Dendritic cell treated with granulocyte-macrophage colony-stimulating factor and Interleukin-4, amounts not matched to agents 40 ng/mL and 50 ng/mL, for 4 days (primary cell): ENCODE results near the gene ZDHHC11B.
"Not testable (repeated sequence)": the region's sequence is repeated elsewhere in the genome, so short reads cannot be mapped to it uniquely, and the experiment has no call there.

Source experiments
- H3K27ac Mint-ChIP-seq: one replicate; pipeline ENCODE4 v1.8.0; 2022; ENCODE audit warnings: mild to moderate bottlenecking, mixed read lengths
- H3K27me3 Mint-ChIP-seq: one replicate; pipeline ENCODE4 v1.8.0; 2022; ENCODE audit warnings: mild to moderate bottlenecking, mixed read lengths
- H3K36me3 Mint-ChIP-seq: one replicate; pipeline ENCODE4 v1.8.0; 2022; ENCODE audit warnings: low read depth, mixed read lengths
- H3K4me1 Mint-ChIP-seq: one replicate; pipeline ENCODE4 v1.8.0; 2022; ENCODE audit warnings: low read depth, mixed read lengths
- H3K4me3 Mint-ChIP-seq: one replicate; pipeline ENCODE4 v1.8.0; 2022; ENCODE audit warnings: mild to moderate bottlenecking, moderate library complexity, mixed read lengths
- H3K9me3 Mint-ChIP-seq: one replicate; pipeline ENCODE4 v1.8.0; 2022; ENCODE audit warnings: mixed read lengths
- intact Hi-C: fragments of 100-400 bp; cut with micrococcal nuclease; formaldehyde crosslinking; loops from one replicate; pipeline ENCODE4 v1.15.0; 2022

ZDHHC11B gene

GRCh38 chr5:769485-770145 is 14.9 kb downstream of the ZDHHC11B start:
- H3K27me3 Mint-ChIP-seq, H3K4me3 Mint-ChIP-seq, H3K36me3 Mint-ChIP-seq, H3K27ac Mint-ChIP-seq, H3K4me1 Mint-ChIP-seq, H3K9me3 Mint-ChIP-seq: not testable (repeated sequence)
- intact Hi-C loops: loop anchor here (10.0 kb wide), 1 partner anchor 75 kb away; no protein-coding TSS in a partner anchor

DNA sequence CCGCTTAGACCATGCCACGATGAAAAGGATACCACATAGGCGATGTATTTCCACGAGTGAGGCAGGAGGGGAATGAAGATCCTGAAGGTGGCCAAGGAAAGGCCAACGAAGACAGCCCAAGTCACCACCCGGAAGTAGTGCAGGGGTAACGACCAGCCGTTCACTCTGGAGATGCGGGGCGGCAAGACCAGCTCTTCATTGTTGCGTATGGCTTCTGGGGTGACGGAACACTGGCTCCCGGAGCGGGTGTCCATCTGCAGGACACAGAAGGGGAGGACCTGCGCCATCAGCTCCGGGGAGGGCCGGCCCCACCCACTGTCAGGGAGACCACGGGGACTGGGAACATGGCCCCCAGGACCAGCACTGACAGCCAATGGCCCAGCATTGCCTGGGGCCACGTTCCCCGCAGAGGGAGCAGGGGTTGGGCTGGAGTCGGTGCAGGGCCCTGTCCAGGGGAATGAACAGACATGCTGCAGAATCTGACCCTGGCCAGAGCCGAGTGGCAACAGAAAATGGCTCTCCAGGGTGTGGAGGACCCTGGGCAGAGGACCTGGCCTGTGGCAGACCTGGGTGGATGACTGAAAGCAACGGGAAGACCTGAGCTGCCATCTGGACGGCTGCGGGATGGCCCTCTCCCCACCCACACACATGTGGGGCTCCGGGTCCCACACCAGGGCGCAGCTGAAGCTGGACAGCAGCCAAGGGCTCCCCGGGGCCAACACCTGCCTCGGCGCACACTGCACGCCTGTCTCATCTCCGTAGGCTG is 17.7 kb downstream of the ZDHHC11B start:
- H3K36me3 Mint-ChIP-seq: no peaks in the 10 kb centered on the region
- no peaks in the 10 kb centered on the region for H3K4me1 Mint-ChIP-seq
- no peak overlapping the region for H3K4me3 Mint-ChIP-seq
- peaks cover 2% of the 10 kb centered on the region for H3K27me3 Mint-ChIP-seq
- intact Hi-C loops: loop anchor here (10.0 kb wide), 1 partner anchor 78 kb away; no protein-coding TSS in a partner anchor
- H3K27ac Mint-ChIP-seq: no peak overlapping the region
- no peaks in the 10 kb centered on the region for H3K9me3 Mint-ChIP-seq

DNA sequence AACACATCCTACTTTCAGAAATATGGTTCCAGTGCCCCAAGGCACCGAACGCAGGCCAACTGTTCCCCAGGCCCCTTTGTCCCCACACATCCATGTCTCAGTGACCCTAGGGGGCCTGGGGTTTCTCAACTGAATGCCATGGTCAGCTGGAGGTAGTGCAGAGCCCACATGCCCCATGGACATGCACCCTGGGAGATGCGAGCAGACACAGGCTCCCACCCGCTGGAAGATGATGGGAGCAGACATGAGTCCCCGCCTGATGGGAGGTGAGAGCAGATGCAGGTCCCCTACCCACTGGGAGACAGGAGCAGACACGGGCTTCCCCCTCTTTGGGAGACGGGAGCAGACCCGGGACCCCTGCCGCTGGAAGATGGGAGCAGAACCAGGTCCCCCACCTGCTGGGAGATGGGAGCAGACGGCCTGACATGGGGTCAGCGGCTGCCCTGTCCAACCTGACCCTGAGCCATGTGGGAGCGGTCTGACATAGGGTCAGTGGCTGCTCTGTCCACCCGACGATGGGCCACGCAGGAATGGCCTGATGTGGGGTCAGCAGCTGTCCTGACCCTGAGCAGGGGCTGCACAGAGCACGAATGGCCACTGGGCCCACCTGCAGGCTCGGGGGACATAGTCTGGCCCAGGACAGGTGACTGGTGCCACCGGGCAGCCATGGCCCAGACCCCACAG is 18.4 kb downstream of the ZDHHC11B start:
- Mint-ChIP-seq H3K4me3 (no peak overlapping the region), H3K36me3 (no peaks in the 10 kb centered on the region), H3K27me3 (peaks cover 2% of the 10 kb centered on the region), H3K27ac (no peak overlapping the region), H3K9me3 (no peaks in the 10 kb centered on the region), H3K4me1 (no peaks in the 10 kb centered on the region)
- intact Hi-C loops: loop anchor here (10.0 kb wide), 1 partner anchor 79 kb away; no protein-coding TSS in a partner anchor

DNA sequence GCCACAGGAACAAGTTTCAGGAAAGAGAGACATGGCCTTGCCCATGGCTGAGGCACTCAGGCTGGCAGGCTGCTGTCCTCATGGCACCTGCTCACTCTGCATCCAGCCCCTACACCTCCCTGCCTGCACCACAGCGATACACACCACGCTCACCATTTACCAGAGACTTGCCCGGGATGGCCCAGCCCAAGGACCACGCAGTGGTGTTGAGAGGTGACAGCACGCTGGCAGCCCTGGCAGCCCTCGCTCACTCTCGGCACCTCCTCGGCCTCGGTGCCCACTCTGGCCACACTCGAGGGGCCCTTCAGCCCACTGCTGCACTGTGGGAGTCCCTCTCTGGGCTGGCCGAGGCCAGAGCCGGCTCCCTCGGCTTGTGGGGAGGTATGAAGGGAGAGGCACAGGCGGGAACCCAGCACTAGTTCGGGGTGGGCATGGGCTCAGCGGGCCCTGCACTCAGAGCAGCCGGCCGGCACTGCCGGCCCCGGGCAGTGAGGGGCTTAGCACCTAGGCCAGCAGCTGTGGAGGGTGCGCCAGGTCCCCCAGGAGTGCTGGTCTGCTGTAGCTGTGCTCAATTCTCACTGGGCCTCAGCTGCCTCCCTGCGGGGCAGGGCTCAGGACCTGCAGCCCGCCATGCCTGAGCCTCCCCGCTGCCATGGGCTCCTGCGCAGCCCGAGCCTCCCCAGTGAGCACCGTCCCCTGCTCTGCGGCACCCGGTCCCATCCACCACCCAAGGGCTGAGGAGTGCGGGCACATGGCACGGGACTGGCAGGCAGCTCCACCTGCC is 20.3 kb downstream of the ZDHHC11B start:
- Mint-ChIP-seq H3K27ac (no peak overlapping the region), H3K9me3 (no peaks in the 10 kb centered on the region), H3K4me3 (no peak overlapping the region), H3K4me1 (no peaks in the 10 kb centered on the region), H3K27me3 (peaks cover 5% of the 10 kb centered on the region), H3K36me3 (no peaks in the 10 kb centered on the region)
- intact Hi-C loops: loop anchor here (10.0 kb wide), 1 partner anchor 81 kb away; no protein-coding TSS in a partner anchor

- Mint-ChIP-seq H3K4me1 (no peaks in the 10 kb centered on the region), H3K36me3 (no peaks in the 10 kb centered on the region), H3K9me3 (no peaks in the 10 kb centered on the region), H3K27ac (no peak overlapping the region), H3K4me3 (no peak overlapping the region), H3K27me3 (peaks cover 7% of the 10 kb centered on the region)
- intact Hi-C loops: loop anchor here (10.0 kb wide), 1 partner anchor 81 kb away; no protein-coding TSS in a partner anchor
These were observed 21.1 kb downstream of the ZDHHC11B start for GRCh38 chr5:763397-763796.

DNA sequence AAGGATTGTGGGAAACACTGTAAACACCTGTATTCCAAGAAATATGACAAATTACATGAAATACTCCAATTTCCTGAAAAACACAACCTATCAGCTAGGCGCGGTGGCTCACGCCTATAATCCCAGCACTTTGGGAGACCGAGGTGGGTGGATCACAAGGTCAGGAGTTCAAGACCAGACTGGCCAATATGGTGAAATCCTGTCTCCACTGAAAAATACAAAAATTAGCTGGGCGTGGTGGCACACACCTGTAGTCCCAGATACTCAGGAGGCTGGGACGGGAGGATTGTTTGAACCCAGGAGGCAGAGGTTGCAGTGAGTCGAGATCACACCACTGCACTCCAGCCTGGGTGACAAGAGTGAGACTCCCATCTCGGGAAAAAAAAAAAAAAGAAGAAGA is 21.5 kb downstream of the ZDHHC11B start:
- intact Hi-C loops: loop anchor here (10.0 kb wide), 1 partner anchor 82 kb away; no protein-coding TSS in a partner anchor
- H3K27ac Mint-ChIP-seq: not testable (repeated sequence)

DNA sequence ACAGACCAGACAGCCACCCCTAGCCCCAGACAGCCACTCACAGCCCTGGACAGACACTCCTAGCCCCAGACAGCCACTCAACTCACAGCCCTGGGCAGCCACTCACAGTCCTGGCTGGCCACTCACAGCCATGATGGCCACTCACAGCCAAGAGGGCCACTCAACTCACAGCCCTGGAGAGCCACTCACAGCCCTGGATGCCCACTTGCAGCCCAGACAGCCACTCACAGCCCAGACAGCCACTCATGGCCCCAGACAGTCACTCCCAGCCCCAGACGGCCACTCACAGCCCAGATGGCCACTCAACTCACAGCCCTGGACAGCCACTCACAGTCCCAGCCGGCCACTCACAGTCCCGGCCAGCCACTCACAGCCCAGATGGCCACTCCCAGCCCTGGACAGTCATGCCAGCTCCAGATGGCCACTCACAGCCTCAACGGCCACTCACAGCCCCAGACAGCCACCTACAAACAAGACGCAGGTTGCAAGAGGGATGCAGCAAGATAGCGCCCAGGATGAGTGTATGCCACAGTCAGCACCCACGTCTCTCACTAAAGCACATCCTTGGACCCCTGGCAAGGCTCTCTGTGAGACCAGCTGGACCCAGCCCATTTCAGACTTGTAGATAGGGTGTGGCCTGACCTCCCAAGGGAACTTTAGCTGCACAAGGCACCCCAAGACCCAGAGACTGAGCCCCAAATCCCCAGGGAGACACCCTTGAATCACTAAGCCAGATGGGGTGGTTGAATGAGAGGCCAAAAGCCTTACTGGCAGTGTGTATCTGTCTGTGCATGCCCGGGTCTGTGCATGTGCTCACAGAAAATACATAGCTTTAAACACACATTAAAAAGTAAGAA is 22.4 kb downstream of the ZDHHC11B start:
- Mint-ChIP-seq H3K36me3 (no peaks in the 10 kb centered on the region), H3K27ac (no peak overlapping the region), H3K4me3 (no peak overlapping the region), H3K4me1 (no peaks in the 10 kb centered on the region), H3K27me3 (peaks cover 7% of the 10 kb centered on the region), H3K9me3 (no peaks in the 10 kb centered on the region)
- intact Hi-C loops: loop anchor here (10.0 kb wide), 1 partner anchor 83 kb away; no protein-coding TSS in a partner anchor

More for the DNA sequence above, 21.5 kb downstream of the ZDHHC11B start:
- H3K4me1 Mint-ChIP-seq, H3K4me3 Mint-ChIP-seq, H3K9me3 Mint-ChIP-seq, H3K27me3 Mint-ChIP-seq, H3K36me3 Mint-ChIP-seq: not testable (repeated sequence)

DNA sequence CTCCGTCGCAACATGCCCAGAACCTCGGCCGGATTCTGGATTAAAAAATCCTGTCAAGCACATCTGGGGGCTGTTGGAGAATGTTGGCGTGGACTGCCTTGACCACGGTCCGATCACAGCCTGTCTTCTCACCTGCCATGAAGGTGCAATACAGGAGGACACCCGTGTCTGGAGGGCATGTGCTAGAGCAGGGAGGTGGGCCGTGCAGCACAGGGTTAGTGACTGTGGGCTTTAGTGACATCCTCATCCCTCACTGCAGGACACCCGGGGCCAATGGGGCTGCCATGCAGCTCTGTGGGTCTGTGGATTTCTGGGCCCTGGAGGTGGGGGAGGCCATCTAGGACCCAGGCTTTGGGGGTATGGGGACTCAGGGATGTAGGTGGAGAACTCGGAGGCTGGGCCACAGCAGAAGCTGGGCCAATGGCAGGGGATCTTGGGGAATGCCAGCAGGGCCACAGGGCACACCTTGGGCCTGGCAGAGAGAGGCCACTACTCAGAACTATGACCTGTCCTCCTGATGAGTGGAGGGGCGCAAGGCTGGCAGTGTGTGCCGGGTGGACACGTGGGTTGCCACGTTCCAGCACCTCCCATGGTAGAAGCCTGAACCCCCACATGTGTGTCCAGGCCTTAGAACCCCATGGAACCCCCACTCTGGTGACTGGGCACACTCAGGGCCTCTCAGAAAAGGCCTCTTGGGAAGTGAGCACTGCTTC is 23.3 kb downstream of the ZDHHC11B start:
- no peak overlapping the region for H3K4me3 Mint-ChIP-seq
- intact Hi-C loops: loop anchor here (10.0 kb wide), 1 partner anchor 84 kb away; no protein-coding TSS in a partner anchor
- no peaks in the 10 kb centered on the region for H3K36me3 Mint-ChIP-seq
- H3K27me3 Mint-ChIP-seq: peaks cover 7% of the 10 kb centered on the region
- no peaks in the 10 kb centered on the region for H3K9me3 Mint-ChIP-seq
- H3K4me1 Mint-ChIP-seq: no peaks in the 10 kb centered on the region
- no peak overlapping the region for H3K27ac Mint-ChIP-seq

DNA sequence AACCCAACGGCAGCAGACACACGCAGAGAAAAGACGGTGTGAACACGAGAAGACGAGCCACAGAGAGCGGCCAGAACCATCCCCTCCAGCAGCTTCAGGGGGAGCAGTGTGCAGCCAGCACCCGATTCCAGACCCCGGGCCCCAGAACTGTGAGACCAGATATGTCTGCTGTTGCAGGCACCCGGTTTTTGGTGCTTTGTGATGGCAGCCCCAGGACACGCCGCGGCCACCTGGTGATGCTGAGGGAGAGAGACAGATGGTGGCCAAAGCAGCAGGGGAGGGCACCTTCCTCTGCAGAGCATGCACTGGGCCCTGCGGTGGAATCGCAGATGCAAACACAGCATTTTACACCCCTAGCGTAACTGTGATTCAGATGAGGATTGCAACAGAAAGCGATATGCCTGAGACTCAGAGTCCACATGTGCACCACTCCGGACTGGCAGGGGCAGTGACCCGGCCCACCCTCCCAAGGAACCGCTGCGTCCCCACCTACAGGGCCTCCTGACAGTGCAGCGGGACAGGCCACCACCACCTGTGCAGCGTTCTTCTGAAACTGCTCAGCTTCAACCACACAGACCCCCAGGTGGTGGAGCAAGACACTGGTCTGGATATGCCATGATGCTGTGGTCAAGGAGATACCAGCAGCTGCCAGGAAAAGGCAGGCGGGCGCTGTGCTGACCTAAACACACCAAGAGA is 24.0 kb downstream of the ZDHHC11B start:
- Mint-ChIP-seq H3K9me3 (no peaks in the 10 kb centered on the region), H3K27ac (no peak overlapping the region), H3K4me1 (no peaks in the 10 kb centered on the region), H3K27me3 (peaks cover 7% of the 10 kb centered on the region), H3K36me3 (no peaks in the 10 kb centered on the region), H3K4me3 (no peak overlapping the region)
- intact Hi-C loops: loop anchor here (10.0 kb wide), 1 partner anchor 84 kb away; no protein-coding TSS in a partner anchor

- Mint-ChIP-seq H3K9me3 (no peaks in the 10 kb centered on the region), H3K36me3 (no peaks in the 10 kb centered on the region), H3K27ac (no peak overlapping the region), H3K4me3 (no peak overlapping the region), H3K27me3 (peaks cover 7% of the 10 kb centered on the region), H3K4me1 (no peaks in the 10 kb centered on the region)
- intact Hi-C loops: loop anchor here (10.0 kb wide), 1 partner anchor 85 kb away; no protein-coding TSS in a partner anchor
These were observed 24.7 kb downstream of the ZDHHC11B start for GRCh38 chr5:759781-760362.

GRCh38 chr5:759111-759751 is 25.3 kb downstream of the ZDHHC11B start:
- H3K27ac Mint-ChIP-seq: no peak overlapping the region
- intact Hi-C loops: no loop called here
- no peaks in the 10 kb centered on the region for H3K4me1 Mint-ChIP-seq
- H3K9me3 Mint-ChIP-seq: no peaks in the 10 kb centered on the region
- peaks cover 7% of the 10 kb centered on the region for H3K27me3 Mint-ChIP-seq
- H3K4me3 Mint-ChIP-seq: no peak overlapping the region
- H3K36me3 Mint-ChIP-seq: no peaks in the 10 kb centered on the region
